ENCODE data around the gene MEX3B.

- TF ChIP-seq BHLHE40 (IDR thresholded peaks at IDR 0.05; ENCODE audit: borderline replicate concordance): no peak
- TF ChIP-seq FOXA1 (IDR thresholded peaks at IDR 0.05): no peak
- TF ChIP-seq FOXK2 (IDR thresholded peaks at IDR 0.05): no peak
- TF ChIP-seq PKNOX1 (IDR thresholded peaks at IDR 0.05): no peak
- TF ChIP-seq FOXM1 (IDR thresholded peaks at IDR 0.05; ENCODE audit: borderline replicate concordance): no peak
- no peak for TF ChIP-seq ARNT (IDR thresholded peaks at IDR 0.05)
- TF ChIP-seq ZNF384 (IDR thresholded peaks at IDR 0.05): no peak
- TF ChIP-seq TARDBP (IDR thresholded peaks at IDR 0.05): no peak
- no peak for TF ChIP-seq SP1 (IDR thresholded peaks at IDR 0.05)
- no peak for TF ChIP-seq CTBP1 (IDR thresholded peaks at IDR 0.05; ENCODE audit: borderline replicate concordance)
- no peak for TF ChIP-seq HDGF (IDR thresholded peaks at IDR 0.05; ENCODE audit: borderline replicate concordance)
- TF ChIP-seq ELF4 (IDR thresholded peaks at IDR 0.05): no peak
- TF ChIP-seq L3MBTL2 (conservative IDR thresholded peaks at IDR 0.05): no peak
Observed at GRCh38 chr15:82080774-82081173, 35.0 kb upstream of the MEX3B start.

Data from HEK293T (cell line).